ENCODE results near the gene OR10P1. TPM values are rescaled to one million over a fixed set of nuclear protein-coding genes. Genes with fewer than 3 reads are reported as not detected.

Gene OR10P1
- total and polyA plus RNA-seq, 2 of the 4 experiments (the other 2 are of a cell fraction): not detected

GRCh38 chr12:55614764-55615163, 21.9 kb upstream of the OR10P1 start:
- no peak overlapping the region for H2AK5ac ChIP-seq (ENCODE audit: low read depth, low read length)
- intact Hi-C loops (cut with micrococcal nuclease): loop anchor here (5.0 kb wide), 1 partner anchor 622 kb away; no protein-coding TSS in a partner anchor
- no peak for DNase-seq

More at GRCh38 chr12:55614764-55615163, 21.9 kb upstream of the OR10P1 start:
- H2AK9ac ChIP-seq (replicated peaks; ENCODE audit: low read depth, low read length, poor library complexity): no peak overlapping the region
- no peak overlapping the region for H4K5ac ChIP-seq (ENCODE audit: low read depth, low read length)
- no peak overlapping the region for H3K9ac ChIP-seq (ENCODE audit: low read depth, low read length)
- no peaks in the 10 kb centered on the region for H4K20me1 ChIP-seq (ENCODE audit: insufficient read depth, low read length)
- H3K14ac ChIP-seq (replicated peaks; ENCODE audit: low read depth, low read length): no peak overlapping the region
- dilution Hi-C loops (cut with HindIII; ENCODE audit: low sequenced_read_pairs, unreplicated experiment) (no loop called here), in situ Hi-C loops (cut with MboI; ENCODE audit: low sequenced_read_pairs) (loop anchor here (10.0 kb wide), 1 partner anchor 420 kb away; no protein-coding TSS in a partner anchor)
- ChIA-PET CTCF (no interaction called here), POLR2A (ENCODE audit: unreplicated experiment) (no interaction called here)
- no peak overlapping the region for H3K4me2 ChIP-seq (ENCODE audit: low read depth, low read length)
- no peak overlapping the region for H2BK120ac ChIP-seq (ENCODE audit: low read depth, low read length)
- no TSS peak for BruUV-seq (replicated peaks)
- 50% methylated on average over 1 of the region's 1 CpG; no CpG with 5 or more reads in 1 of the 2 experiments for WGBS, 2 experiments (ENCODE audit: extremely low coverage in 2 of 2, insufficient read length in 1 of 2)
- H3K18ac ChIP-seq (ENCODE audit: low read depth, low read length): no peak overlapping the region
- no peaks in the 10 kb centered on the region for H3K9me1 ChIP-seq (ENCODE audit: insufficient read depth, low read length)
- H2BK20ac ChIP-seq (ENCODE audit: low read depth, low read length): no peak overlapping the region
- no peaks in the 10 kb centered on the region; the same call in none of the 2 replicates for H3K27me3 ChIP-seq (ENCODE audit: control insufficient read depth, insufficient read depth, low read length)
- H3K36me3 ChIP-seq (ENCODE audit: control insufficient read depth, insufficient read depth, low read length): no peaks in the 10 kb centered on the region
- H3K4me1 ChIP-seq (ENCODE audit: control insufficient read depth, insufficient read depth, low read length): no peaks in the 10 kb centered on the region
- TF ChIP-seq NFE2L2 (IDR thresholded peaks at IDR 0.05; ENCODE audit: low read depth, low read length): no peak
- TF ChIP-seq RCOR1 (IDR thresholded peaks at IDR 0.05; ENCODE audit: insufficient replicate concordance, low read length): no peak
- TF ChIP-seq SMC3 (IDR thresholded peaks at IDR 0.05; ENCODE audit: low read depth, low read length): no peak
- TF ChIP-seq MXI1 (IDR thresholded peaks at IDR 0.05; ENCODE audit: borderline replicate concordance, low read depth, low read length): no peak
- TF ChIP-seq CEBPB (IDR thresholded peaks at IDR 0.05; ENCODE audit: low read depth, low read length): no peak
- no peak for TF ChIP-seq USF2 (IDR thresholded peaks at IDR 0.05; ENCODE audit: low read depth, low read length)
- TF ChIP-seq MAFK (IDR thresholded peaks at IDR 0.05; ENCODE audit: low read depth, low read length): no peak
- no peak for TF ChIP-seq ELK1 (IDR thresholded peaks at IDR 0.05; ENCODE audit: borderline replicate concordance, low read depth, low read length)
- H2BK15ac ChIP-seq (ENCODE audit: low read depth, low read length): no peak overlapping the region
- H4K91ac ChIP-seq (ENCODE audit: insufficient read depth, low read depth, low read length): no peak overlapping the region
- no peaks in the 10 kb centered on the region for H3K79me1 ChIP-seq (ENCODE audit: low read depth in 1 of 2, low read length in 2 of 2)
- H3K27ac ChIP-seq (ENCODE audit: insufficient read depth, low read length): no peak overlapping the region
- H2BK5ac ChIP-seq (ENCODE audit: low read depth, low read length, poor library complexity, severe bottlenecking): no peak overlapping the region
- no peak overlapping the region for H4K8ac ChIP-seq (ENCODE audit: low read depth in 2 of 2, low read length in 2 of 2)
- no peak overlapping the region for H3K4ac ChIP-seq (ENCODE audit: low read depth, low read length)
- 0 out of 2 replicates have a peak, but pooled peaks cover 1% of the 10 kb centered on the region for H3K9me3 ChIP-seq (ENCODE audit: control insufficient read depth, insufficient read depth, low read length)
- no peak overlapping the region for H2AFZ ChIP-seq (replicated peaks; ENCODE audit: low read length, poor library complexity)
- no peak overlapping the region for H3K56ac ChIP-seq (ENCODE audit: extremely low read depth, insufficient read depth, low read length)
- H3K4me3 ChIP-seq (ENCODE audit: insufficient read depth, low read depth, low read length): no peak overlapping the region
- ATAC-seq (ENCODE audit: low read depth): no peak
- H3K23ac ChIP-seq (ENCODE audit: low read depth, low read length): no peak overlapping the region
